ENCODE data around the gene ELMOD2.

ELMOD2 gene

DNA sequence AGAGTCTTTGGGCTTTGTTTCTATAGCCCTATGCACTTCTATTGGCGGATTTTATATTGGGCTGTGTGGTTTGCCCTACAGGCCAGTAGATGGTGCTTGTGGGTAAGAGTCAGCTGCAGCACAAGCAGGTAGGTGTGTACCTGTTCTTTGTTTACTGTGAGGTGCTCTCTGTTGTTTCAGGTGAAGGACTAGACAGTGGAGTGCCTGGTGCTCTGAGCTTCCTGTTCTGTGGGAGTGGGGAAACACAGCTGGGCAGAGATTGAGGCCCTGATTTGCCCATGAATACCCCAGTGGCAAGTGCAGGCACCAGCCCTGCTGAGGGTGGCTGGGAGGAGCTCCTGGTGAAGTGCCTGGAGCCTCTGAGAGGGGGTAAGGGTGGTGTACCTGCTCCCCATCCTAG, 71.1 kb downstream of the ELMOD2 start:
- Histone ChIP-seq H3K36me3 (no peaks in the 10 kb centered on the region), H3K4me1 (ENCODE audit: control insufficient read depth in 1 of 2, insufficient read depth in 1 of 2, low read depth in 1 of 2, low read length in 1 of 2) (no peaks in the 10 kb centered on the region), H3K4me3 (ENCODE audit: low read depth in 1 of 2, low read length in 1 of 2) (no peak overlapping the region), H3K27ac (no peak overlapping the region), H3K27me3 (peaks cover 29% of the 10 kb centered on the region), H3K9me3 (no peaks in the 10 kb centered on the region)
- TF ChIP-seq, protein P1, sequence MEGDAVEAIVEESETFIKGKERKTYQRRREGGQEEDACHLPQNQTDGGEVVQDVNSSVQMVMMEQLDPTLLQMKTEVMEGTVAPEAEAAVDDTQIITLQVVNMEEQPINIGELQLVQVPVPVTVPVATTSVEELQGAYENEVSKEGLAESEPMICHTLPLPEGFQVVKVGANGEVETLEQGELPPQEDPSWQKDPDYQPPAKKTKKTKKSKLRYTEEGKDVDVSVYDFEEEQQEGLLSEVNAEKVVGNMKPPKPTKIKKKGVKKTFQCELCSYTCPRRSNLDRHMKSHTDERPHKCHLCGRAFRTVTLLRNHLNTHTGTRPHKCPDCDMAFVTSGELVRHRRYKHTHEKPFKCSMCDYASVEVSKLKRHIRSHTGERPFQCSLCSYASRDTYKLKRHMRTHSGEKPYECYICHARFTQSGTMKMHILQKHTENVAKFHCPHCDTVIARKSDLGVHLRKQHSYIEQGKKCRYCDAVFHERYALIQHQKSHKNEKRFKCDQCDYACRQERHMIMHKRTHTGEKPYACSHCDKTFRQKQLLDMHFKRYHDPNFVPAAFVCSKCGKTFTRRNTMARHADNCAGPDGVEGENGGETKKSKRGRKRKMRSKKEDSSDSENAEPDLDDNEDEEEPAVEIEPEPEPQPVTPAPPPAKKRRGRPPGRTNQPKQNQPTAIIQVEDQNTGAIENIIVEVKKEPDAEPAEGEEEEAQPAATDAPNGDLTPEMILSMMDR (IDR thresholded peaks at IDR 0.05), result no peak

DNA sequence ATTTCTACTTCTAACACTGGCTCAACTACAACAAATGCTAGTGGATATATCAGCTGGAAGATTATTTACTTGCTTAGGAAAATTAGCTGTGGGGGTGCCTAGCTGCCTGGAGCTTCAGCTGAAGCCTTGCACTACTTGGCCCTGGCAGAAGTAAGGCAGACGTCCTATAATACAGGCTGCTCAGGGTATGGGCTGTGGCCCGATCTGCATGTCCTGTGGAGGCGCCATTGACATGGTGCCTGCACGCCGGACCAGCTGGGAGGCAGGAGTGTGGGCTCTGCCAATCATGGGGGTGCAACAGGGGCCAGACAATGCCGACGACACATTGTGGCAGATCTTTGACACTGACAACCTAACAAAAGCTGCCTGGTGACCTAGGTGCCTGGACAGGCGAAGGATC, 76.4 kb downstream of the ELMOD2 start:
- H3K4me3 ChIP-seq (ENCODE audit: low read depth in 1 of 2, low read length in 1 of 2), result no peak overlapping the region
- H3K27me3 ChIP-seq, result peaks cover 9% of the 10 kb centered on the region
- H3K9me3 ChIP-seq, result no peaks in the 10 kb centered on the region
- TF ChIP-seq, protein P1 (IDR thresholded peaks at IDR 0.05), result no peak
- no peaks in the 10 kb centered on the region for H3K36me3 ChIP-seq
- no peaks in the 10 kb centered on the region for H3K4me1 ChIP-seq (ENCODE audit: control insufficient read depth in 1 of 2, insufficient read depth in 1 of 2, low read depth in 1 of 2, low read length in 1 of 2)
- no peak overlapping the region for H3K27ac ChIP-seq

DNA sequence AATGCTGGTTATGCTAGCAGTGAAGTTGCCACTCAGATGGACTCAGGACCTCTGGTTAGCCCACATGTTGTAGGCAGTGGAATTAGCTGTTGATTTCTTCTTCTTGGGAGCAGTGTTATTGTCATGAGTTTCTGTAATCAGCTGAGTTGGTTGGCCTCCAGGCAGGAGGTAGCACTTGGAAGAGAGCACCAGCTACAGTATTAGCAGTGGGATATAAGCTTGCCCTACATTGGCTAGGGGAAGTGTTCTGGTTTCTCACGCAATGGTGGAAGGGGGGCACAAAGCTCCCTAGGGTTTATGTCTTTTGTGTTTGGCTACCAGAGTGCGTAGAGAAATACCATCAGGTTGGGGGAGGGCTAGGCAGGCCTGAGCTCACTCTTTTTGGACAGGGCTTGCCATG, 78.7 kb downstream of the ELMOD2 start:
- Histone ChIP-seq H3K9me3 (no peaks in the 10 kb centered on the region), H3K27me3 (peaks cover 9% of the 10 kb centered on the region), H3K27ac (no peak overlapping the region), H3K4me3 (ENCODE audit: low read depth in 1 of 2, low read length in 1 of 2) (no peak overlapping the region), H3K36me3 (no peaks in the 10 kb centered on the region), H3K4me1 (ENCODE audit: control insufficient read depth in 1 of 2, insufficient read depth in 1 of 2, low read depth in 1 of 2, low read length in 1 of 2) (no peaks in the 10 kb centered on the region)
- TF ChIP-seq, protein P1 (IDR thresholded peaks at IDR 0.05), result no peak

DNA sequence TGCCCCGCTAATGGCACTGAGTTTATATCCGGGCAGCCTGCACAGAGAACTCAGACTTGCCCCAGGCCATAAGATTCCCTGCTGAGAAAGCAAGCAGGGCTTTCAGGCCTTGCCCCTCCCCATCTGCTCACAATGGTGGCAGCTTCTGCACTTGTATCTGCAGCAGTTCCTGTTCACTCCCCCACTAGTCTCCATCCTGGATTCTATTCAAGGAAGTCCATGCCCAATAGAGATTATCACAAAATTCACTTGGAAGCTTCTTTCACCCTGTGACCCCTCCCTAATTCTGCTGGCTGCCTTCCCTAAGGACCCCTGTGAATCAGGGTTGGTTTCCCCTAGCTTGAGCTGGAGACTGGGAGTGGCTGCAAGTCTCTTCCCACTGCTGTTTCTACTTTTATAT, 79.3 kb downstream of the ELMOD2 start:
- H3K9me3 ChIP-seq, result no peaks in the 10 kb centered on the region
- H3K4me3 ChIP-seq (ENCODE audit: low read depth in 1 of 2, low read length in 1 of 2), result no peak overlapping the region
- H3K27ac ChIP-seq, result no peak overlapping the region
- TF ChIP-seq, protein P1 (IDR thresholded peaks at IDR 0.05), result no peak
- H3K36me3 ChIP-seq, result no peaks in the 10 kb centered on the region
- H3K4me1 ChIP-seq (ENCODE audit: control insufficient read depth in 1 of 2, insufficient read depth in 1 of 2, low read depth in 1 of 2, low read length in 1 of 2), result no peaks in the 10 kb centered on the region
- peaks cover 9% of the 10 kb centered on the region for H3K27me3 ChIP-seq
